Neural cell (in vitro differentiated cells): ENCODE results near the gene SAP30BP. TPM values are rescaled to one million over a fixed set of nuclear protein-coding genes. Genes with fewer than 3 reads are reported as not detected.

ENCODE experiments used
- H2AFZ ChIP-seq: fragments of 200-600, 300-800 bp; sonication (generic), shearing (Covaris generic); 2 replicates; pipeline ENCODE4 v1.6.0; 2014; ENCODE audit warnings: low read depth, mild to moderate bottlenecking, antibody characterized with exemption, low read length, moderate library complexity
- H3F3A ChIP-seq: fragments of 200-600 bp; shearing (Covaris generic); 2 replicates; pipeline ENCODE4 v1.6.1; 2016; ENCODE audit warnings: mild to moderate bottlenecking, moderate library complexity, mixed read lengths, antibody characterized with exemption, low read length; ENCODE audit not compliant: insufficient read depth, poor library complexity, severe bottlenecking
- H3K27ac ChIP-seq: fragments of 200-600, 300-800 bp; sonication (generic), shearing (Covaris generic); 2 replicates; pipeline ENCODE4 v1.5.1; 2014; ENCODE audit warnings: mild to moderate bottlenecking, low read length, moderate library complexity
- H3K27me3 ChIP-seq: fragments of 300-800, 200-600 bp; sonication (generic), shearing (Covaris generic); 2 replicates; pipeline ENCODE4 v1.6.0; 2014; ENCODE audit warnings: mild to moderate bottlenecking, low read depth, low read length, moderate library complexity; ENCODE audit not compliant: insufficient read depth
- H3K36me3 ChIP-seq: fragments of 300-800, 200-600 bp; sonication (generic), shearing (Covaris generic); 2 replicates; pipeline ENCODE4 v1.5.1; 2014; ENCODE audit warnings: mild to moderate bottlenecking, antibody characterized with exemption, low read length, moderate library complexity; ENCODE audit not compliant: insufficient read depth
- H3K4me2 ChIP-seq: fragments of 300-800, 200-600 bp; sonication (generic), shearing (Covaris generic); 2 replicates; pipeline ENCODE4 v1.6.0; 2014; ENCODE audit warnings: mild to moderate bottlenecking, low read length
- H3K4me3 ChIP-seq: fragments of 300-800, 200-600 bp; sonication (generic), shearing (Covaris generic); 2 replicates; pipeline ENCODE4 v1.5.1; 2014; ENCODE audit warnings: mild to moderate bottlenecking, low read length, moderate library complexity
- H3K79me2 ChIP-seq: fragments of 200-600 bp; shearing (Covaris generic); replicated peaks from 2 replicates; pipeline ENCODE4 v1.6.0; 2014; ENCODE audit warnings: mild to moderate bottlenecking, low read length, moderate library complexity; ENCODE audit not compliant: insufficient read depth
- H3K9ac ChIP-seq: fragments of 300-800, 200-600 bp; sonication (generic), shearing (Covaris generic); 2 replicates; pipeline ENCODE4 v1.6.1; 2016; ENCODE audit warnings: mild to moderate bottlenecking, low read length, mixed read lengths
- H3K9me2 ChIP-seq: fragments of 200-600 bp; shearing (Covaris generic); 2 replicates; pipeline ENCODE4 v1.6.1; 2016; ENCODE audit warnings: mild to moderate bottlenecking, low read length, mixed read lengths; ENCODE audit not compliant: insufficient read depth
- H3K9me3 ChIP-seq: fragments of 200-600, 300-800 bp; sonication (generic), shearing (Covaris generic); 2 replicates; pipeline ENCODE4 v1.6.1; 2016; ENCODE audit warnings: mild to moderate bottlenecking, mixed run types, low read length, moderate library complexity, mixed read lengths
- H4K20me1 ChIP-seq: fragments of 200-600 bp; shearing (Covaris generic); 2 replicates; pipeline ENCODE4 v1.6.1; 2016; ENCODE audit warnings: mild to moderate bottlenecking, mixed run types; ENCODE audit not compliant: insufficient read depth
- CTCF ChIP-seq: fragments of 450-650 bp; IDR thresholded peaks from 2 replicates; pipeline ENCODE4 v1.5.1; 2014; ENCODE audit warnings: antibody characterized with exemption, mild to moderate bottlenecking, moderate library complexity; ENCODE audit not compliant: poor library complexity, severe bottlenecking
- EP300 ChIP-seq: fragments of 450-650 bp; conservative IDR thresholded peaks from 2 replicates; pipeline ENCODE4 v1.6.1; 2014; ENCODE audit warnings: antibody characterized with exemption, mild to moderate bottlenecking, moderate library complexity; ENCODE audit not compliant: poor library complexity, severe bottlenecking
- EZH2 ChIP-seq: fragments of 200-600, 300-800 bp; shearing (Covaris generic), sonication (generic); IDR thresholded peaks from 2 replicates; pipeline ENCODE4 v1.6.1; 2014; ENCODE audit warnings: antibody characterized with exemption, low read length, borderline replicate concordance, mild to moderate bottlenecking; ENCODE audit not compliant: insufficient read depth, poor library complexity, severe bottlenecking
- MXI1 ChIP-seq: fragments of 450-650 bp; conservative IDR thresholded peaks from 2 replicates; pipeline ENCODE4 v1.6.1; 2014; ENCODE audit warnings: antibody characterized with exemption, mild to moderate bottlenecking; ENCODE audit not compliant: poor library complexity, severe bottlenecking
- POLR2AphosphoS5 ChIP-seq: IDR thresholded peaks from 2 replicates; pipeline ENCODE4 v1.6.1; 2012
- RAD21 ChIP-seq: fragments of 450-650 bp; conservative IDR thresholded peaks from 2 replicates; pipeline ENCODE4 v1.6.1; 2014; ENCODE audit warnings: antibody characterized with exemption, mild to moderate bottlenecking, moderate library complexity
- REST ChIP-seq: IDR thresholded peaks from 2 replicates; pipeline ENCODE4 v1.6.1; 2012; ENCODE audit warnings: borderline replicate concordance
- SMC3 ChIP-seq: fragments of 450-650 bp; conservative IDR thresholded peaks from 2 replicates; pipeline ENCODE4 v1.6.1; 2014; ENCODE audit warnings: antibody characterized with exemption, mild to moderate bottlenecking, moderate library complexity; ENCODE audit not compliant: poor library complexity
- TAF1 ChIP-seq: IDR thresholded peaks from 2 replicates; pipeline ENCODE4 v1.6.1; 2012; ENCODE audit warnings: low read depth
- polyA plus RNA-seq: library from polyadenylated mRNA; depleted of rRNA; stranded (reverse); fragments of >200 nt; gene quantifications from 2 replicates; pipeline ENCODE4 v1.2.3, GENCODE V29; 2014

Gene SAP30BP
- polyA plus RNA-seq, 1 donor from 2014 or later, result 156 TPM

GRCh38 chr17:75719732-75720131 is 52.6 kb downstream of the SAP30BP start:
- Histone ChIP-seq H3K9ac (no peak overlapping the region), H3F3A (no peaks in the 10 kb centered on the region), H3K9me3 (no peaks in the 10 kb centered on the region), H3K9me2 (no peaks in the 10 kb centered on the region), H3K4me2 (no peak overlapping the region), H4K20me1 (no peaks in the 10 kb centered on the region), H3K27ac (no peak overlapping the region), H3K4me3 (no peak overlapping the region), H2AFZ (no peak overlapping the region), H3K36me3 (no peaks in the 10 kb centered on the region), H3K79me2 (no peaks in the 10 kb centered on the region), H3K27me3 (peaks cover 40% of the 10 kb centered on the region)
- TF ChIP-seq RAD21 (no peak), TAF1 (no peak), CTCF (no peak), REST (no peak), MXI1 (no peak), EP300 (no peak), POLR2AphosphoS5 (no peak), SMC3 (no peak), EZH2 (no peak)

- no peak within 1 kb of the TSS for H3K9ac ChIP-seq
- no peaks in the 10 kb centered on the region for H3K9me3 ChIP-seq
- no peak within 1 kb of the TSS for H3K4me2 ChIP-seq
- no peaks in the 10 kb centered on the region for H4K20me1 ChIP-seq
- no peak within 1 kb of the TSS for H2AFZ ChIP-seq
- no peak for TF ChIP-seq MXI1
- TF ChIP-seq EZH2, result no peak
- no peak for TF ChIP-seq SMC3
- no peak for TF ChIP-seq EP300
- TF ChIP-seq CTCF, result no peak
- no peak for TF ChIP-seq TAF1
- peaks cover 40% of the 10 kb centered on the region for H3K27me3 ChIP-seq
- no peaks in the 10 kb centered on the region for H3F3A ChIP-seq
- no peaks in the 10 kb centered on the region for H3K36me3 ChIP-seq
- H3K4me3 ChIP-seq, result peak within 1 kb of the TSS; percentile 35
- H3K9me2 ChIP-seq, result no peaks in the 10 kb centered on the region
- H3K27ac ChIP-seq, result no peak within 1 kb of the TSS
- no peaks in the 10 kb centered on the region for H3K79me2 ChIP-seq
Observed at GRCh38 chr17:75720656-75721462, 53.7 kb downstream of the SAP30BP start, which contains the start of gene ITGB4. Gene ITGB4, plus strand, starts transcription at chr17:75721459. Its CDS starts 3,245 bp downstream, at chr17:75724704.
